B cell (primary cell): ENCODE data around the gene DROSHA. TPM values are rescaled to one million over a fixed set of nuclear protein-coding genes. Genes with fewer than 3 reads are reported as not detected.

Experiments used
- ATAC-seq: fragments of 200-7000 bp; cut with Tn5 transposase; one replicate; pipeline ENCODE4 v1.10.0; 2021; ENCODE audit warnings: low read depth, mild to moderate bottlenecking, moderate number of reproducible peaks, moderate library complexity
- CTCF ChIA-PET: fragments of 350-600 bp; sonication (Branson Sonifier 250); formaldehyde crosslinking; loops from one replicate; lab custom pipeline; 2021; ENCODE audit warnings: antibody characterized with exemption, inconsistent platforms; lab: Charles Lee
- POLR2A ChIA-PET: fragments of 350-600 bp; sonication (Branson Sonifier 250); formaldehyde crosslinking; loops from one replicate; lab custom pipeline; 2021; ENCODE audit warnings: antibody characterized with exemption; lab: Charles Lee
- DNase-seq: peaks from one replicate; pipeline ENCODE4 v3.0.0; 2013
- H2AFZ ChIP-seq: 2 replicates; pipeline ENCODE4 v1.6.1; 2012; ENCODE audit warnings: mild to moderate bottlenecking, low read depth, low read length; ENCODE audit not compliant: insufficient read depth, poor library complexity, severe bottlenecking
- H3K27ac ChIP-seq, 2 donors: 1 replicate in 1 of 2; 2 replicates in 1 of 2; pipeline ENCODE4 v1.5.1; 2012 to 2013; ENCODE audit warnings: low read length in 2 of 2, mild to moderate bottlenecking in 2 of 2, moderate library complexity in 1 of 2
- H3K27me3 ChIP-seq, 4 experiments: fragments of 200-600 bp in 1 of 4; sonication (generic) in 1 of 4; replicated peaks in 1 of 4; 1 replicate in 2 of 4; 2 replicates in 2 of 4; pipeline versions ENCODE4 v1.6.1 to v1.7.0; 2013 to 2016; ENCODE audit warnings: low read length in 3 of 4, mild to moderate bottlenecking in 2 of 4, mixed read lengths in 1 of 4, moderate library complexity in 1 of 4; ENCODE audit not compliant: insufficient read depth in 4 of 4, control insufficient read depth in 3 of 4; ENCODE audit errors: control extremely low read depth in 1 of 4
- H3K36me3 ChIP-seq, 2 experiments: replicated peaks in 1 of 2; 1 replicate in 1 of 2; 2 replicates in 1 of 2; pipeline versions ENCODE4 v1.6.1 to v1.7.1; 2013; ENCODE audit warnings: low read length in 1 of 2; ENCODE audit not compliant: insufficient read depth in 2 of 2, control insufficient read depth in 1 of 2; ENCODE audit errors: control extremely low read depth in 1 of 2, extremely low read depth in 1 of 2
- H3K4me1 ChIP-seq, 2 donors: fragments of 200-600 bp in 1 of 2; sonication (generic) in 1 of 2; 1 replicate in 1 of 2; 2 replicates in 1 of 2; pipeline versions ENCODE4 v1.5.1 to v1.6.1; 2013 to 2017; ENCODE audit warnings: low read length in 2 of 2; ENCODE audit not compliant: control insufficient read depth in 2 of 2, insufficient read depth in 2 of 2
- H3K4me2 ChIP-seq: replicated peaks from 2 replicates; pipeline ENCODE3; 2012; ENCODE audit warnings: mild to moderate bottlenecking, low read depth, low read length; ENCODE audit not compliant: poor library complexity, severe bottlenecking
- H3K4me3 ChIP-seq, 5 experiments: fragments of 200-600 bp in 1 of 5; sonication (generic) in 1 of 5; 1 replicate in 3 of 5; 2 replicates in 2 of 5; pipeline versions ENCODE4 v1.5.1 to v1.7.0; 2011 to 2016; ENCODE audit warnings: low read length in 4 of 5, mild to moderate bottlenecking in 4 of 5, low read depth in 2 of 5, control low read depth in 1 of 5, moderate library complexity in 1 of 5; ENCODE audit not compliant: insufficient read depth in 1 of 5; ENCODE audit errors: control extremely low read depth in 1 of 5, extremely low read depth in 1 of 5
- H3K79me2 ChIP-seq: fragments of 200-600 bp; sonication (generic); one replicate; pipeline ENCODE4 v1.6.0; 2016; ENCODE audit warnings: low read length; ENCODE audit not compliant: control insufficient read depth, insufficient read depth
- H3K9ac ChIP-seq: fragments of 200-600 bp; sonication (generic); 2 replicates; pipeline ENCODE4 v1.6.1; 2017; ENCODE audit warnings: mild to moderate bottlenecking, low read length, moderate library complexity
- H3K9me3 ChIP-seq, 3 donors: one replicate each; pipeline versions ENCODE4 v1.6.1 to v1.7.1; 2013; ENCODE audit warnings: low read length in 2 of 3; ENCODE audit not compliant: control insufficient read depth in 2 of 3, insufficient read depth in 1 of 3; ENCODE audit errors: control extremely low read depth in 1 of 3
- H4K20me1 ChIP-seq: 2 replicates; pipeline ENCODE4 v1.6.0; 2012; ENCODE audit warnings: mild to moderate bottlenecking, low read length; ENCODE audit not compliant: insufficient read depth, control insufficient read depth, poor library complexity, severe bottlenecking
- H3K27ac Mint-ChIP-seq: one replicate; pipeline ENCODE4 v1.8.0; 2021; ENCODE audit warnings: mixed read lengths
- H3K27me3 Mint-ChIP-seq: one replicate; pipeline ENCODE4 v1.8.0; 2021; ENCODE audit warnings: mixed read lengths
- H3K4me1 Mint-ChIP-seq: one replicate; pipeline ENCODE4 v1.8.0; 2021; ENCODE audit warnings: mixed read lengths
- H3K4me3 Mint-ChIP-seq: one replicate; pipeline ENCODE4 v1.8.0; 2021; ENCODE audit warnings: mixed read lengths
- H3K9me3 Mint-ChIP-seq: one replicate; pipeline ENCODE4 v1.8.0; 2022; ENCODE audit warnings: mixed read lengths; ENCODE audit not compliant: insufficient read depth
- CTCF ChIP-seq: fragments of 200-600 bp; IDR thresholded peaks from one replicate; pipeline ENCODE4 v1.8.0; 2022; ENCODE audit warnings: antibody characterized with exemption, mild to moderate bottlenecking
- EZH2 ChIP-seq: IDR thresholded peaks from 2 replicates; pipeline ENCODE4 v1.6.1; 2012; ENCODE audit warnings: borderline replicate concordance, low read depth, mild to moderate bottlenecking, moderate library complexity, low read length; ENCODE audit not compliant: insufficient read depth, poor library complexity, severe bottlenecking
- WGBS: methylation state at CpG from one replicate; pipeline ENCODE4 v1.1.5; 2013; ENCODE audit warnings: missing lambda C conversion rate; ENCODE audit not compliant: insufficient coverage; 5-methylcytosine and 5-hydroxymethylcytosine counted together
- intact Hi-C: fragments of 100-400 bp; cut with micrococcal nuclease; formaldehyde crosslinking; loops from one replicate; pipeline ENCODE4 v1.10.0; 2022
- polyA plus RNA-seq: library from polyadenylated mRNA; depleted of rRNA; stranded (reverse); fragments of >200 nt; gene quantifications from 2 replicates; pipeline ENCODE4 v1.2.3, GENCODE V29; 2012
- total RNA-seq, 2 donors: library from RNA; stranded (reverse); fragments of 120-200 nt in 1 of 2; gene quantifications; 1 replicate in 1 of 2; 2 replicates in 1 of 2; pipeline versions ENCODE4 v1.2.3 to v1.2.4, GENCODE V29; 2013 to 2022

Gene DROSHA
- total and polyA plus RNA-seq, 2 donors (not counting 1 experiment from before 2014, with no cell fraction given), result 31.2 to 62.4 TPM

GRCh38 chr5:31481531-31482165, 50.2 kb downstream of the DROSHA start:
- H3K4me1 ChIP-seq, result no peaks in the 10 kb centered on the region
- Mint-ChIP-seq H3K4me3 (no peak overlapping the region), H3K4me1 (no peaks in the 10 kb centered on the region), H3K9me3 (no peaks in the 10 kb centered on the region), H3K27ac (no peak overlapping the region), H3K27me3 (no peaks in the 10 kb centered on the region)
- no peak overlapping the region for H3K27ac ChIP-seq
- ChIA-PET CTCF (no interaction called here), POLR2A (no interaction called here)
- ATAC-seq (no peak), DNase-seq (no peak)
- 95% methylated on average over 2 of the region's 3 CpGs for WGBS
- H2AFZ ChIP-seq, result no peak overlapping the region
- H3K4me2 ChIP-seq, result no peak overlapping the region
- TF ChIP-seq EZH2, result no peak
- TF ChIP-seq CTCF, result no peak
- H3K9me3 ChIP-seq, result no peaks in the 10 kb centered on the region
- no peaks in the 10 kb centered on the region for H3K79me2 ChIP-seq
- H3K9ac ChIP-seq, result no peak overlapping the region
- peaks cover 7 to 29% of the 10 kb centered on the region in 2 experiments for H3K36me3 ChIP-seq
- intact Hi-C loops, result no loop called here
- no peaks in the 10 kb centered on the region for H3K27me3 ChIP-seq
- no peak overlapping the region for H3K4me3 ChIP-seq
- no peaks in the 10 kb centered on the region for H4K20me1 ChIP-seq

GRCh38 chr5:31479706-31480105, 52.2 kb downstream of the DROSHA start:
- Histone ChIP-seq H3K27me3 (no peaks in the 10 kb centered on the region), H3K9me3 (no peaks in the 10 kb centered on the region), H3K4me3 (no peak overlapping the region), H3K4me1 (no peaks in the 10 kb centered on the region), H3K27ac (no peak overlapping the region), H4K20me1 (no peaks in the 10 kb centered on the region), H2AFZ (no peak overlapping the region), H3K36me3 (peaks cover 11 to 27% of the 10 kb centered on the region in 2 experiments), H3K79me2 (no peaks in the 10 kb centered on the region), H3K4me2 (no peak overlapping the region), H3K9ac (no peak overlapping the region)
- intact Hi-C loops, result no loop called here
- H3K27me3 Mint-ChIP-seq, result no peaks in the 10 kb centered on the region
- no peak for ATAC-seq
- POLR2A ChIA-PET, result no interaction called here
- H3K27ac Mint-ChIP-seq, result no peak overlapping the region
- no CpG with 5 or more reads among the region's 2 CpGs for WGBS
- no peaks in the 10 kb centered on the region for H3K4me1 Mint-ChIP-seq
- H3K4me3 Mint-ChIP-seq, result no peak overlapping the region
- no peak for DNase-seq
- CTCF ChIA-PET, result no interaction called here
- TF ChIP-seq EZH2 (no peak), CTCF (no peak)
- H3K9me3 Mint-ChIP-seq, result no peaks in the 10 kb centered on the region
